Measurements from ENCODE around the gene GGT6.

The GGT6 gene

GRCh38 chr17:4604111-4604644 lies 43.8 kb upstream of the GGT6 start (continued):
- no peak for TF ChIP-seq ZNF530 (tag by site-specific recombination; IDR thresholded peaks at IDR 0.05; ENCODE audit: low read depth)
- TF ChIP-seq SP2 (tag by site-specific recombination; IDR thresholded peaks at IDR 0.05), result no peak
- no peak for TF ChIP-seq ZNF544 (tag by site-specific recombination; IDR thresholded peaks at IDR 0.05)
- TF ChIP-seq ZNF239 (tag by site-specific recombination; IDR thresholded peaks at IDR 0.05), result no peak
- no peak for TF ChIP-seq ZNF449 (tag by site-specific recombination; IDR thresholded peaks at IDR 0.05)
- TF ChIP-seq ZNF362 (tag by site-specific recombination; IDR thresholded peaks at IDR 0.05), result no peak
- no peak for TF ChIP-seq ZNF623 (tag by site-specific recombination; IDR thresholded peaks at IDR 0.05)
- TF ChIP-seq ZNF132 (tag by site-specific recombination; IDR thresholded peaks at IDR 0.05; ENCODE audit: borderline replicate concordance), result no peak
- 0 out of 2 replicates have a peak, but pooled peaks have one; percentile 29 for TF ChIP-seq SP7 (tag by site-specific recombination; IDR thresholded peaks at IDR 0.05)
- TF ChIP-seq ZSCAN4 (tag by site-specific recombination; IDR thresholded peaks at IDR 0.05), result no peak
- TF ChIP-seq ZNF510 (tag by site-specific recombination; IDR thresholded peaks at IDR 0.05; ENCODE audit: insufficient replicate concordance), result no peak
- no peak for TF ChIP-seq ZNF10 (tag by site-specific recombination; IDR thresholded peaks at IDR 0.05)
- peak; percentile 35; the same call in 1 of the 2 replicates for TF ChIP-seq ZBTB8A (tag by site-specific recombination; IDR thresholded peaks at IDR 0.05)
- no peak for TF ChIP-seq TSHZ1 (tag by site-specific recombination; IDR thresholded peaks at IDR 0.05; ENCODE audit: borderline replicate concordance)
- TF ChIP-seq ZNF146 (tag by site-specific recombination; IDR thresholded peaks at IDR 0.05), result no peak
- no peak for TF ChIP-seq HOXA7 (CRISPR knock-in tag; IDR thresholded peaks at IDR 0.05; ENCODE audit: borderline replicate concordance)
- peak; percentile 75 for TF ChIP-seq TRIM28 (IDR thresholded peaks at IDR 0.05; ENCODE audit: borderline replicate concordance, low read length)
- no peak for TF ChIP-seq ZNF664 (tag by site-specific recombination; IDR thresholded peaks at IDR 0.05)
- TF ChIP-seq ZEB2 (tag by site-specific recombination; IDR thresholded peaks at IDR 0.05), result peak; percentile 22; the same call in 1 of the 2 replicates
- 0 out of 2 replicates have a peak, but pooled peaks have one; percentile 8 for TF ChIP-seq ZFHX2 (tag by site-specific recombination; conservative IDR thresholded peaks at IDR 0.05)
- TF ChIP-seq PRDM10 (tag by site-specific recombination; IDR thresholded peaks at IDR 0.05), result no peak; the same call in 1 of the 2 replicates
- no peak for TF ChIP-seq ZNF777 (tag by site-specific recombination; IDR thresholded peaks at IDR 0.05; ENCODE audit: borderline replicate concordance)
- peak; percentile 92 for TF ChIP-seq ZNF600 (tag by site-specific recombination; IDR thresholded peaks at IDR 0.05)
- TF ChIP-seq GLI2 (tag by site-specific recombination; IDR thresholded peaks at IDR 0.05; ENCODE audit: borderline replicate concordance, low read depth), result no peak
- no peak for TF ChIP-seq ZNF701 (tag by site-specific recombination; IDR thresholded peaks at IDR 0.05)
- no peak for TF ChIP-seq KLF8 (tag by site-specific recombination; IDR thresholded peaks at IDR 0.05)
- TF ChIP-seq ZNF416 (tag by site-specific recombination; IDR thresholded peaks at IDR 0.05), result no peak
- TF ChIP-seq BCL11B (tag by site-specific recombination; IDR thresholded peaks at IDR 0.05; ENCODE audit: low read depth), result no peak
- TF ChIP-seq ZBTB17 (tag by site-specific recombination; IDR thresholded peaks at IDR 0.05), result peak; percentile 79

All from HEK293 (cell line).